Dedifferentiated amniotic fluid mesenchymal stem cell (primary cell): ENCODE data around the gene ECT2L.

Experiments used
- DNase-seq: peaks from one replicate; pipeline ENCODE4 v3.0.0-alpha.2; 2016; ENCODE audit errors: extremely low spot score

The ECT2L gene

DNA sequence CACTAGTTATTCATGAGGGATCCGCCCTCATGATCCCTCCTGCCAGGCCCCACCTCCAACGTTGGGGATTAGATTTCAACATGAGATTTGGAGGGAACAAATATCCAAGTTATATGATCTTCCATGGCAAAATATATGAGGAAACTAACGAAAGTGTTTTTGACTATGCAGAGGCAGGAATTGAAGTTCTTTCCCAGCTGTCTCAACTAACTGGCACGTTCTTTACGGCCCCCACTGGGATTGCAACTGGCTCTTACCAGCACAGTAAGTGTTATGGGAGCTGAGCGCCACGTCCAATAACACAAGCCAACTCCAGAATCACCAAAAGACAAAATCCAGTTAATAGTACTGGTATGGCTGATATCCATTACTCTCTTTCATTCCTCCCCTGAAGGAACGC lies 66.6 kb downstream of the ECT2L start:
- DNase-seq: no peak

DNA sequence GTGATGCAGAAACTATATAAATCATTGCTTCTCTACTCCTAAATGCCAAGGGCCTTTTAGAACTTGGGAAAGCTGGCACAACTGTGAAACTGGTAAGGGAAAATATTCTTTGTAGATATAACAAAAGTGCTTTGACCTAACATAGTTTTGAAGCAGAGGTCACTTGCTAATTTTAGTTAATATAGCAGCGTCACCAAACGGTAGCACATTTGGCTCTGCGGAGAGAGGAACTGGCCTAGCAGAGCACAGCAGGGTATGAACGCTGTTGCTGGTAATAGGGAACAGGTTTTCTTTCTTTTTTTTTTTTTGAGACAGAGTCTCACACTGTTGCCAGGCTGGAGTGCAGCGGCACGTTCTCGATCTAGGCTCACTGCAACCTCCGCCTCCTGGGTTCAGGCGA lies 67.4 kb downstream of the ECT2L start:
- DNase-seq: no peak

DNA sequence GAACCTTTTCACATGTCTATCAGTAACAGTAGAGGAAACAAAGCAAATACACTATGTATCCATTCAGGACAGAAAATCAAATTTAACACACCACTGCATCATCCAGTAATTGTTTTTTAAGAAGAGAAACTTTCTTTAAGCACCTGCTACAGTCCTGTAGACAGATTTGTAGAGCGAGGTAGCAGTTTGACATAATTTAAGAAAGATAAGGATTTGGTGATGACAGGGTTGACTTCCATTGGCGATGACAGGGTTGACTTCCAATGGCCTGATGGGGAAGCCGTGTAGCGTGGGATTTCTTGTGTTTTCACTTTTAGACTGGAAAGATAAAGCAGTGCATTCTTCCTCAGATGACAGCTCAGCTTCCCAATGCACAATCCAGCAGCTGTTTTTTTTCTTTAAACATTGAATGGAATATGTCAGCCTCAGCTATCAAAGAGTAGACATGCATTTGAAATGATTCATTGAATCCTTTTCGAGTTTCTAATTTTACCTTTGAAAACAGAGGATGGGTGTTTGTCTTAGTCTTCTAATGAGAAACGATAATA lies 68.5 kb downstream of the ECT2L start:
- DNase-seq: no peak

DNA sequence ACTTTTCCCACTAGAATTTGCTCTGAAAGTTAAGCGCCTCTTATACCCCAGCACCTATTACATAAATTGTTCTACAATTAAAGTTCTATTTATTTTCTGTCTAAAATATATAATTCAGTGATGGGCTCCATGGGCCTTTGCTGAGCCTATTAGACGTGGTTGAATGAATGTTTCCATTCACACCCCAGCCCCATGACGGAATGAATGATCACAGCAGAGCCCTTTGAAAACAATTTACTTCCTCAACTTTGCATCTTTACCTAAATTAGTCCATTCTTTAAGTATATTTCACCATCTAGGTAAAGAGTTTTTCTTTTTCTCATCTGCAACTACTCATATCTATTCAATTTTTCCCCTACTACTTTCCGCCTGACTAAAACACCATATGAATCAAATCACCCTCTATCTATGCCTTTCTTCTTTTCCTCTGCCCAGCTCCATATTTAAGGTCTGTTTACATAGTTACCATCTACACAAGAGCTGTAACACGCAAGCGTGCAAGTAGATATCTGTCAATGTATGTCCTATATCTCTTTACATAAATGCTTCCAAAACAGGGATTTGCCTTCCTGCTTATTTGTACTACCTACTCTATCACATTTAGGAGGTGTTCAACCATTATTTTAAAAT lies 69.7 kb downstream of the ECT2L start:
- DNase-seq: no peak

DNA sequence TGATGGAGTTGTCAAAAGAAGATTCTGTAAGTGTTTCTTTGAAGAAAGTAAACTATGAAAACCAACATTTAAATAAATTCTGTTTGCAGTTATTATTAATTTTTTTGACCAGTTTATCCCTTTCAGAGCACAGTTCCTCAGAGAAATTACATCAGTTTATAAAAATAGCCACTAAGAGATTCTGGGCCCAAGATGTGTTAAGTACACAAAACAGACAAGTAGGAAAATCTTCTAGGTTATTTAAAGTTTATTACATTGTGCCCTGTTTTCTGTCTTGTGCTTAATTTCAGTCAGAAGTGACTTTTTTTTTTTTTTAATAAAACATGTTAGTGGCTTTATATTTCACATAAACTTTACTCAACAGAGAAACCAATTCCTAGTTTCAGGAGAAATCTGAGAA lies 72.3 kb downstream of the ECT2L start:
- DNase-seq: no peak

DNA sequence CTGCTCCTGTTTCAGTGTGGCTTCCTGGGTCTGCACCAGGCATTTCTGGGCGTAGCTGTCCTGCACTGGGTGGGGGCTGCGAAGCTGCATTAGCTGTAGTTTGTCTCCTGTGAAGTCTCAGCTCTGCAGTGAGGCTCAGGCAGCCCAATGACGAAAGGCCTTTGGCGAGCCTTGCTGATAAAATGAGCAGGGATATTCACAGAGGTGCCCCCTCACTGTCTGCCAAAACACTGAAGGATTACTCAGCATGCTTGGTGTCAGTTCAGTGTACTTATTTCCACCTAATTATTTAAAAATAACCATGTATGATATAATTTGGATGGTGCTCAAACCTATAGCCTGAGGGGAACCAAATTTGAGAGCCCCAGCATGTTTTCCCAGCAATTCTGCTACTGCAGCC lies 73.5 kb downstream of the ECT2L start:
- DNase-seq: no peak

DNA sequence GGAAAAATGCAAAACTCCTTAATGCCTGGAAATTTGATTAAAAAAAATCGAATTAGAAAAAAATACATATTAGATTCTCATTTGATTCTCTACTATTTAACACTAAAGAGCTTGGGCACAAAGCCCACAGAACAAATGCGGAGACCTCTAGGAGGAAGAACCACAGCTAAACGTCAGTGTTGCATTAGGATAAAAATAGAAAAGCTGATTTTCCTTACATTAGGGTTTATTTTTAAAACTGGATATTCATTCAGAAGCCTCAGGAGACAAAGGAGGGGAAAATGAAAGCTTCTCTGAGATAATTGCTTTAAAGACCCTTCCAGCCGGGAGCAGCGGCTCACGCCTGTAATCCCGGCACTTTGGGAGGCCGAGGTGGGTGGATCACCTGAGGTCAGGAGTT lies 77.3 kb downstream of the ECT2L start:
- no peak for DNase-seq

DNA sequence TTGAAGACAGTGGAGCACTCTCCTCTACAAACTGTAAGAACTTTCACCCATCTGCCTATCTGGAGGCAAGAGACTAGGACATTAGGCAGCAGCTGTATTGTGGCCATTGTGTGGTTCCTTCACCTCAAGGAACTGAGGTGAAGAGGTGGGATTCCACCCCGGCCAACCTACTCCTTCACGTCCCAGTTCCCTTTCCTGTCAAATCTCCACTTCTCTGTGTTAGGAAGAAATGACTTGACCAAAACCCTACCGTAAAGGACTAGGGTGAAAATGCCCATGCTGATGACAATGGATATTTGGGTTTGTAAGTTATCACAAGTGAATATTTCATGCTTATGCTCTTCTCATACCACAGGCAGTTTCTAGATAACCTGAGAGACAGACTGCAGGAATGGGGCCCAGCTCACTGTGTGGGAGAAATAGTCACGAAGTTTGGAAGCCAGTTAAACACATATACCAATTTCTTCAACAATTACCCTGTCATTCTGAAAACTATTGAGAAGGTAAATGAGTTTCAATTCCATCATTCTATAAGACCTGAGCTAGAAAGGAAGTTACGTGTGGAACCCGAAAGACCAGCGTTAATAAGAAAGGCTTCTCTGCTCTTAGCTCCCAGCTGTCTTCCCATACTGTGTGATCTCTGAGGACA lies 86.6 kb downstream of the ECT2L start:
- no peak for DNase-seq

DNA sequence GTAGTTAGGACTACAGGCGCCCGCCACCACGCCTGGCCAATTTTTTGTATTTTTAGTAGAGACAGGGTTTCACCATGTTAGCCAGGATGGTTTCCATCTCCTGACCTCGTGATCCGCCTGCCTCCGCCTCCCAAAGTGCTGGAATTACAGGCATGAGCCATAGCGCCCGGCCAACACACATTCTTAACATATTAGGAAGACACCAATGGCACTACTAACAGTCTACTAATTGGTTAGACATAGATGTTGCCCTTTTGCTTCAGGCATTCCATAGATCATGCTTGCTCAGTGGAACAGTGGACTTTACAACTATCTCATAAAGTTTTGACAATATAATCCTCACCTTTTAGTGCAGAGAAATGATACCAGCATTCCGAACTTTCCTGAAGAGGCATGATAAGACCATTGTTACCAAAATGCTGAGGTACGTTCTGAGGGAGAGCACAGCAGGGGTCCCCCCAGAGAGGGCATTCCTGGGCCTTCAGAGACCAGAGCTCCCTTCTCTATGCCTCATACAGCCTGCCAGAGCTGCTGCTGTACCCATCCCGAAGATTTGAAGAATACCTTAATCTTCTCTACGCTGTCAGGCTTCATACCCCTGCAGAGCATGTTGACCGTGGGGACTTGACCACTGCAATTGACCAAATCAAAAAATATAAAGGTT lies 89.4 kb downstream of the ECT2L start:
- no peak for DNase-seq

DNA sequence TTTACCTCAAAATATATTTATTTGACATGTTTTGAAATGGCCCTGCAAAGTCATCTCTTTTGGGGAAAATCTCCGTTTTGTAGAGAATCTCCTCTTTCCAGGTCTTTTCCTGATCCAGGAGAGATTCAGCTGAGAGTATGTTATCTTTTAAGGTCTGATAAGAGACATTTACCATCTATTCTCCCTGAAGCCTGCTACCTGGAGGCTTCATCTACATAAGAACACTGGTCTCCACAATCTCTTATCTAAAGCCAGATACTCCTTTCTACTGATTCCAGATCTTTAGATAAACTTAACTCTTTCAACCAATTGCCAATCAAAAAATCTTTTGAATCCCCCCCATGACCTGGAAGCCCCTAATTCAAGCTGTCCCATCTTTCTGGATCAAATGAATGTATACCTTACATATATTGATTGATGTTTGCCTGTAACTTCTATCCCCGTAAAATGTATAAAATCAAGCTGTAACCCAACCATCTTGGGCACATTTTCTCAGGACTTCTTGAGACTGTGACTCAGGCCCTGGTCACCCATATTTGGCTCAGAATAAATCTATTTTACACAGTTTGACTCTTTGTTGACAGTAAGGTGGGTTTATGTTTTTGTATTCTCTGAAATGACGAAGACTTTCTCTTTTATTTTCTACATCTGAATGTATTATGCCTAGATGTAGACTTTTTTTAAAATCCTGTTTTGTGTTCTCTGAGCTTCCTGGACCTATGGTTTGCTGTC lies 95.5 kb downstream of the ECT2L start:
- DNase-seq: no peak

DNA sequence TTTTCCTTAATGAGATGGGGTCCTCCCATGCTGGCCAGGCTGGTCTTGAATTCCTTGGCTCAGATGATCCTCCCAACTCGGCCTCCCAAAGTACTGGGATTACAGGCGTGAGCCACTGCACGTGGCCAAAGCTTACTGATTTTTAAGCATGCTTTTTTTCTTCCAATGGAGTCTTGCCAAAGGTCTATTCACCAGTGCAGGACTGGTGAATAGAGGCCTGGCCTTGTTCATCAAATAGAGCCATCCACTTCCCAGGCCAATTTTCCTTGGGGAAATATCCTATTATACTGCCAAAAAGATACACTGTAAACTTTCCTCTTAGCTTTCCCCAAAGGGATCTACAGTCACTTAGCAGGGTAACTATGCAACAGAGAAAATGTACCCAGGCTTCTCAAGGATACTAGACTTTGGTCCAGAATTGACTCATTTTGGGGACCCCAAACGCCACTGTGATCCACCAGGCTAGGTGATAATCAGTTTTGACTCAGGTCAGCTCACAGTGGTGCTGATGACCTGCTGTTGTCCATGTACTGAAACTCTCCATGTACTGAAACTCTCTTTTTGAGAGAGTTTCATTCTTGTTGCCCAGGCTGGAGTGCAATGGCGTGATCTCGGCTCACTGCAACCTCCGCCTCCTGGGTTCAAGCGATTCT lies 100.3 kb downstream of the ECT2L start:
- DNase-seq: no peak

DNA sequence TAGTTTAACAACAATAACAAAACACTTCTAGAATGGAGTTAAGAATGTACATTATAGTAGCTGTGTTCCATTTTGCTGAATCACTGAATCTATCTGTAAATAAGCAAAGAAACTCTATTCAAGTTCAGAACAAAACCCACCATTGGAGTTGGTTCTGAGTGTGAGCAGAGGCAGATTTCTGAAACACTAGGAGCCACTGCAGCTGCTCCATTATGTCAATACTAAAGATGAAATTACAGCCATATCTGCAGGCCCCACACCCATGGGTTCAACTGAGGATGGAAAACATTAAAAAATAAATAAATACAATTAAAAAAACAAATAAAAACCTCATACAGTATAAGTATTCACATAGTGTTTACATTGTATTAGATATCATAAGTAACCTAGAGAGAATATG lies 101.1 kb downstream of the ECT2L start:
- no peak for DNase-seq

DNA sequence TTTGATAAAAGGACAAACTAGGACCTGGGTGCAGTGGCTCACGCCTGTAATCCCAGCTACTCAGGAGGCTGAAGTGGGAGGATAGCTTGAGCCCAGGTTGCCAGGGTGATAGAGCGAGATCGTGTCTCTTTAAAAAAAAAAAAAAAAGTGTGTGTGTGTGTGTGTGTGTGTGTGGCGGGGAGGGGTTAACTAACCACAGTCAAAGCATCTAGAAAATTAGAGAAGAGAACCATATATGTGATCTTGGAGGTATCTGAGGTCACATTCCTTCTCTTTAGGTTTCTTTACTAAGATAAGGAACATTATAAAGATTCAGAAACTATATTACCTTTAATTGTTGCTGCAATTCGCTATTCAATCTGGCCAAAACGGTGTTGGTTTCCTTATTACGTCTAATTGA lies 111.3 kb downstream of the ECT2L start:
- no peak for DNase-seq

DNA sequence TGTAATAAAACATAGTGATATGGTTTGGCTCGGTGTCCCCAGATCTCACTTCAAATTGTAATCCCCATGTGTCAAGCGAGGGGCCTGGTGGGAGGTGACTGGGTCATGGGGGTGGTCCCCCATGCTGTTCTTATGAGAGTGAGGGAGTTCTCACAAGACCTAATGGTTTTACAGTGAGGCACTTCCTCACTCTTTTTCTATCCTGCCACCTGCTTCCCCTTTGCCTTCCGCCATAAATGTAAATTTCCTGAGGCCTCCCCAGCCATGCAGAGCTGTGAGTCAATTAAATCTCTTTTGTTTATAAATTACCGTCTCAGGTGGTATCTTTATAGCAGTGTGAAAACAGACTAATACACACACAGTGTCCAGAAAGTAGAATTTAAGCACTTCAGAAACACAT lies 113.6 kb downstream of the ECT2L start:
- DNase-seq: no peak

DNA sequence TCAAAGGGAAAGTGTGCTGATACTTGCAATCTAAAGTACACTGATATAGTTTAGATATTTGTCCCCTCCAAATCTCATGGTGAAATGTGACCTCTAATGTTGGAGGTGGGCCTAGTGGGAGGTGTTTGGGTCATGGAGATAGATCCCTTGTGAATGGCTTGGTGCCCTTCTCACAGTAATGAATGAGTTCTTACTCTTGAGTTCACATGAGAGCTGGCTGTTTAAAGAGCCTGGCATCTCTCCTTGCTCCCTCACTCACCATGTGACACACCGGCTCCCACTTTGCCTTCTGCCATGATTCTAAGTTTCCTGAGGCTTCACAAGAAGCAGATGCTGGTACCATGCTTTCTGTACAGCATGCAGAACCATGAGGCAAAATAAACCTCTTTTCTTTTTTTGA lies 114.1 kb downstream of the ECT2L start:
- DNase-seq: no peak

DNA sequence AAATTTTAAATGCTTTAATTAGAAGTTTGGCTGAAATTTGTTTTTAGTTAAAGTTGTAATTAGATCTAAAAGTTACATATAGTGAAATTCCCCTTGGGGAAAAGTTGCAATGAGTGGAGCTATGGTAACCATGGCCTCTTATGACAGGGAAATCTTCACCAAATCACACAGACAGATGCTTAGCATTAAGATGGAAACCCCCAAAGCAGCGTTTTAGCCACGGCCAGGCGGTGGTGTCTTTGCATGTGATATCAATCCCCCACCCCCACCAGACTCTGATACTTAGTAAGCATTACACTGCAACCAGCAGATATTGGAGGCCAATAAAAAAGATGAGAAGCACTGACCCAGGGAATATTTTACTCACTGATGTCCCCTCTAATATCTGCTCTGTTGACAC lies 116.4 kb downstream of the ECT2L start:
- DNase-seq: no peak

DNA sequence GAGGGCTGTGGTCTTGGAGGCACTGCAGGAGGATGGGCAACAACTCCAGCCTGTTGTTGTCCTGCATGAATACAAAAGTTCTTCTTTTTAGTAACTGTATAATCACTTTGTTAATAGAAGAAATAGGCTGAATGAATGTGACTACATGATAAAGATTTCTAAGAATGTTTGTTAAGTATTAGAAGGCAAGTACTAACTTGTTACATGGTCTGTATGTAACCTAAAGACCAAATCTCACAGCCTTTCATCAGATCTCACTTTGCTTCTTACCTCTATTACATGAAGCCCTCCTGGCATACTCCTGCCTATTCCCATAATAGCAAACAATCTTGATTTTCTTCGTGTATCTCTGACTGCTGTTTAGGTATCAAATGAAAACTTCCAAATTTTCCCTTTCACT lies 118.8 kb downstream of the ECT2L start:
- no peak for DNase-seq

DNA sequence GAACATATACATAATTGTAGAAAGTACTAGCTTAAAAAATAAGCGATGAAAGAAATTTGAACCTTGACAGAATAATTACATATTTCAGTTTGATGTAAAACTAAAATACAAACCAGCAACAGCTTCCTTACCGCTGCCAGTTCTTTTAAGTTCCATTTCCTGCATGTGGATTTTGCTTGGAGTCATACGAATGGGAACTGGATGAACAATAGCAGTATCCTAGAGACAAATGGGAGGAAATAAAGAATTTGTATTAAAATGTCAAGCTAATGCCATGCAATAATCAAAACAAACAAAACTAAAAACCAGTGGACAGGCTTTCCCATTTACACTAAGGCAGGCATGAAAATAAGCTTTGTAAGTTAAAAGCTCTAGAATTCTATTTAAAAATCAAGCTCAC lies 125.0 kb downstream of the ECT2L start:
- DNase-seq: no peak

DNA sequence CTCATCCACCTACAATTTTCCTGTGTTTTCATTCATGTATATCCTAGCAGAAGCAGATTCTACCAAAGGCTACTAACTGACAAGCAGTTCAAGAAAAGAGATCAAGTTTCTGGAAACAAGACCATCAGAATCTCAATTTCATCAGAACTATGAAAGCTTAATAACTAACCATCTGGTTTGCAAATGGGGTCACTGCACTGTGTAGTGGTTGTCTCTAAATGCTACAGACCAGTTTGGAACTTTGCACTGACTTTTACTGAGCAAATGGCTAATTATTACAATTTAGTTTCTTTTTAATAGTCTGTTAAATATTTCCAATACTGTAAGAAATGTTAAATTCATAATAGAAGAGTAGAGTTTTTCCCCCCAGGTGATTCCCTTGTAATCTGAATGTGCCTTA lies 127.7 kb downstream of the ECT2L start:
- no peak for DNase-seq

DNA sequence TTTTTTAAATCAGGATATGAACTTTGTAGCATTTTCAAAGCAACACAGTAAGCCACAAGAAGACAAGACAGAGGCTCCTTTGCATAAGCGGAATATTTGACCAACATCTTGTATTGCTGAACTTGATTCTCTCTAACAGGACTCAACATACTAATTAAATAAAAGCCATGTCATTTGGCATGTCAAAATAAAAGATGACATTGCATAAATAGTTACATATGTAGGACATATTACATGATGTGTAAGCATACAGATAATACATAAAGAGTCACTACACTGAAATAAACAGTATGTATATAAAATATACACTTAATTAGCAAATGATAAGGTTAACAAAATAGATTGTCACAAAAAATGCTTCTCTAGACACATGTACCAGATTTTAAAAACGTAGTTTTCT lies 129.9 kb downstream of the ECT2L start:
- DNase-seq: no peak

DNA sequence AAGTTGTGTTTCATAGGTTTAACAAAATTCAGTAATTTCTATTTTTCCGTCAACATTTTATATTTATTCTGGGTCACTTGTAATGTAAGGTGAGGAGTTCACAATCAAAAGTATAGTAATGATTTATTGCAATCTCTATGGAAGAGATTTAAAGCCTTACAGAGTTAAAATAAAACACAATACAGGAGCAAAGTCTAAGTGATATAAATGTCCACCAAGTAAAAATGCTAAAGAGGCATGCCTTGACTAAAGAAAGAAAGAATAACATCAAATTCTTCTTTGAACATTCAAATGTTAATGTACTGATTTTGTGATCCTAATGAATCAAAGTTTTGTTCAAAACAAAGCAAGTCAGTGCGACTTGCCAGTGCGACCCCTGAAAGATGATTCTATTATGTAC lies 130.7 kb downstream of the ECT2L start:
- no peak for DNase-seq

DNA sequence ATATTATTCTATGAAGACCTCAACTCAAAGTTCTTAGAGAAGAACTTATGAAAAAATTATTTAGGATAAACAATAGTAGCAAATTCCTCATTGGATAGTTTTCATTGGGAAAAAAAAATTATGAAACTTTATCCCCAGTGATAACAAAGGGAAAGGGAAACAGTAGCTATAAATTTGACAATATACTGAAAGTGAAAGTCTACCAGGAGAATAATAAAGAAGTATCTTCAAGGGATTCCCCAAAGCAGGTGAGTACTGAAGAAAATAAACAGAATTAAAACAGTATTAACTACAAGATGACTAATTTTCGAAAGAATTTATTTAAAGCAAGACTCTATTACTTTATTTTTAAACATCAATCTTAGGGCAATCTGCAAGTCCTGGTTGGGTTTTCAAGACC lies 135.8 kb downstream of the ECT2L start:
- DNase-seq: no peak
